ENCODE results near the gene OPTC. TPM values are rescaled to one million over a fixed set of nuclear protein-coding genes. Genes with fewer than 3 reads are reported as not detected.

Gene OPTC
- total and polyA plus RNA-seq, 2 donors (not counting 1 experiment from before 2014, with no cell fraction given): not detected

- H3K4me3 ChIP-seq (ENCODE audit: control extremely low read depth in 1 of 5, extremely low read depth in 1 of 5, insufficient read depth in 1 of 5, low read depth in 2 of 5, low read length in 4 of 5): no peak overlapping the region
- no peak for DNase-seq
- no peaks in the 10 kb centered on the region for H3K4me1 Mint-ChIP-seq
- H3K9ac ChIP-seq (ENCODE audit: low read length): no peak overlapping the region
- peaks cover 0 to 7% (median 0%) of the 10 kb centered on the region in 4 experiments for H3K27me3 ChIP-seq (replicated peaks in 1 of 4; ENCODE audit: control extremely low read depth in 1 of 4, control insufficient read depth in 3 of 4, insufficient read depth in 4 of 4, low read length in 3 of 4)
- no peaks in the 10 kb centered on the region for H3K4me1 ChIP-seq (ENCODE audit: control insufficient read depth in 2 of 2, insufficient read depth in 2 of 2, low read length in 2 of 2)
- intact Hi-C loops (cut with micrococcal nuclease): no loop called here
- no peak for TF ChIP-seq EZH2 (IDR thresholded peaks at IDR 0.05; ENCODE audit: borderline replicate concordance, insufficient read depth, low read depth, low read length, poor library complexity, severe bottlenecking)
- TF ChIP-seq CTCF (IDR thresholded peaks at IDR 0.05): no peak
- CTCF ChIA-PET: interaction anchor here (0.9 kb wide), 1 partner anchor 32 kb away, joined by 4 read pairs; no protein-coding TSS in a partner anchor
- no peak overlapping the region for H3K27ac Mint-ChIP-seq
- no peak overlapping the region for H3K27ac ChIP-seq (ENCODE audit: low read length in 2 of 2)
- no peak overlapping the region for H2AFZ ChIP-seq (ENCODE audit: insufficient read depth, low read depth, low read length, poor library complexity, severe bottlenecking)
- ATAC-seq (ENCODE audit: low read depth): no peak
- H3K9me3 ChIP-seq (ENCODE audit: control extremely low read depth in 1 of 3, control insufficient read depth in 2 of 3, insufficient read depth in 1 of 3, low read length in 2 of 3): no peaks in the 10 kb centered on the region
- 96% methylated on average over 8 of the region's 8 CpGs for WGBS (ENCODE audit: insufficient coverage)
- no peak overlapping the region for H3K4me2 ChIP-seq (replicated peaks; ENCODE audit: low read depth, low read length, poor library complexity, severe bottlenecking)
- no peak overlapping the region for H3K4me3 Mint-ChIP-seq
- H3K79me2 ChIP-seq (ENCODE audit: control insufficient read depth, insufficient read depth, low read length): no peaks in the 10 kb centered on the region
- no peaks in the 10 kb centered on the region for H3K9me3 Mint-ChIP-seq (ENCODE audit: insufficient read depth)
- H4K20me1 ChIP-seq (ENCODE audit: control insufficient read depth, insufficient read depth, low read length, poor library complexity, severe bottlenecking): no peaks in the 10 kb centered on the region
- peaks cover 31% of the 10 kb centered on the region for H3K27me3 Mint-ChIP-seq
- POLR2A ChIA-PET: interaction anchor here (0.6 kb wide), 1 partner anchor 177 kb away, joined by 3 read pairs; no protein-coding TSS in a partner anchor
- H3K36me3 ChIP-seq (replicated peaks in 1 of 2; ENCODE audit: control extremely low read depth in 1 of 2, control insufficient read depth in 1 of 2, extremely low read depth in 1 of 2, insufficient read depth in 2 of 2, low read length in 1 of 2): no peaks in the 10 kb centered on the region
Observed at GRCh38 chr1:203547771-203548421, 53.9 kb downstream of the OPTC start.

- H4K20me1 ChIP-seq (ENCODE audit: control insufficient read depth, insufficient read depth, low read length, poor library complexity, severe bottlenecking): no peaks in the 10 kb centered on the region
- ATAC-seq (ENCODE audit: low read depth) (no peak), DNase-seq (no peak)
- Mint-ChIP-seq H3K27ac (no peak overlapping the region), H3K4me3 (no peak overlapping the region), H3K27me3 (peaks cover 31% of the 10 kb centered on the region), H3K4me1 (no peaks in the 10 kb centered on the region), H3K9me3 (ENCODE audit: insufficient read depth) (no peaks in the 10 kb centered on the region)
- ChIA-PET CTCF (interaction anchor here (0.9 kb wide), 1 partner anchor 31 kb away, joined by 4 read pairs; no protein-coding TSS in a partner anchor), POLR2A (no interaction called here)
- intact Hi-C loops (cut with micrococcal nuclease): no loop called here
- H3K9ac ChIP-seq (ENCODE audit: low read length): no peak overlapping the region
- H3K4me1 ChIP-seq (ENCODE audit: control insufficient read depth in 2 of 2, insufficient read depth in 2 of 2, low read length in 2 of 2): no peaks in the 10 kb centered on the region
- no peak overlapping the region for H3K4me3 ChIP-seq (ENCODE audit: control extremely low read depth in 1 of 5, extremely low read depth in 1 of 5, insufficient read depth in 1 of 5, low read depth in 2 of 5, low read length in 4 of 5)
- H3K9me3 ChIP-seq (ENCODE audit: control extremely low read depth in 1 of 3, control insufficient read depth in 2 of 3, insufficient read depth in 1 of 3, low read length in 2 of 3): no peaks in the 10 kb centered on the region
- WGBS (ENCODE audit: insufficient coverage): no CpG with 5 or more reads among the region's 2 CpGs
- H3K27me3 ChIP-seq (replicated peaks in 1 of 4; ENCODE audit: control extremely low read depth in 1 of 4, control insufficient read depth in 3 of 4, insufficient read depth in 4 of 4, low read length in 3 of 4): peaks cover 0 to 7% (median 0%) of the 10 kb centered on the region in 4 experiments
- TF ChIP-seq EZH2 (IDR thresholded peaks at IDR 0.05; ENCODE audit: borderline replicate concordance, insufficient read depth, low read depth, low read length, poor library complexity, severe bottlenecking) (no peak), CTCF (IDR thresholded peaks at IDR 0.05) (no peak)
- no peak overlapping the region for H2AFZ ChIP-seq (ENCODE audit: insufficient read depth, low read depth, low read length, poor library complexity, severe bottlenecking)
- H3K27ac ChIP-seq (ENCODE audit: low read length in 2 of 2): no peak overlapping the region
- H3K36me3 ChIP-seq (replicated peaks in 1 of 2; ENCODE audit: control extremely low read depth in 1 of 2, control insufficient read depth in 1 of 2, extremely low read depth in 1 of 2, insufficient read depth in 2 of 2, low read length in 1 of 2): no peaks in the 10 kb centered on the region
- no peak overlapping the region for H3K4me2 ChIP-seq (replicated peaks; ENCODE audit: low read depth, low read length, poor library complexity, severe bottlenecking)
- no peaks in the 10 kb centered on the region for H3K79me2 ChIP-seq (ENCODE audit: control insufficient read depth, insufficient read depth, low read length)
Observed at GRCh38 chr1:203548892-203549291, 54.9 kb downstream of the OPTC start.

All from B cell (primary cell).